NCI-H345 (cell line): ENCODE measurements around the gene ZBTB21.
"Not testable (repeated sequence)": the region's sequence is repeated elsewhere in the genome, so short reads cannot be mapped to it uniquely, and the experiment has no call there.

ENCODE experiments used
- DNase-seq: peaks from one replicate; lab custom pipeline; 2025; lab: John Stamatoyannopoulos, UW

ZBTB21 gene

DNA sequence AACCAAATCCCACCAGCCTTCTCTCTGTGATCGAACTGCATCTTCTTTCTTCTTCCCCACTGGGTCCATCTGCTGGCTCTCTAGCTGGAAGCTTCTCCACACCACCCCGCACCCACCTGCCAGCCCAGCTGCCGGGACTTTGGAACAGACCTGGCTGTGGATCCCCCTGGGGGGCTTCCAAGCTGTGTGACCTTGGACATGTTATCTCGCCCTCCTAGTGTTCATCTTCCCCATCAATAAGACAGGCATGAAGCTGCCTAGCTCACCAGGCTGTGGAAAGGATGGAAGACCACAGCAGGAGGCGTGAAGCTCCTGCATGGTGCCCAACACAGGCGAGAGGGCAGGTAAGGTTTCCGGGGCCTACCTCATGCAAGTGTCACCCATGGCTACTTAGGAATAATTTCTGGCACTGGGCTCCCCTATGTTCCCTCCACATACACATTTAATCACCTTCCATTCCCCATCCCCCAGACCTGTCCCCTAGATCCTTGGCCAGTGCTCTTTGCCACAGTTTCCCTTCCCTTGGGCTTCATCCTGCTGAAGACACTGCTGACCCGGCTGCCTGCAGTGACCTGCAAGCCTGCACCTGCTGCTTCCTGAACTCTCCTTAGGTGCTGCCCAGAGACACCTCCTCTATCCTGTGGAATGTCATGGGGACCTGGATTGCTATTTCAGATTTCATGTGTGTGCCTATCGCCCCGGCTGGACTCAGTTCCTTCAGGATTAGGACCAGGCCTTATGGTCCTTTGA, 43.1 kb downstream of the ZBTB21 start:
- no peak for DNase-seq

DNA sequence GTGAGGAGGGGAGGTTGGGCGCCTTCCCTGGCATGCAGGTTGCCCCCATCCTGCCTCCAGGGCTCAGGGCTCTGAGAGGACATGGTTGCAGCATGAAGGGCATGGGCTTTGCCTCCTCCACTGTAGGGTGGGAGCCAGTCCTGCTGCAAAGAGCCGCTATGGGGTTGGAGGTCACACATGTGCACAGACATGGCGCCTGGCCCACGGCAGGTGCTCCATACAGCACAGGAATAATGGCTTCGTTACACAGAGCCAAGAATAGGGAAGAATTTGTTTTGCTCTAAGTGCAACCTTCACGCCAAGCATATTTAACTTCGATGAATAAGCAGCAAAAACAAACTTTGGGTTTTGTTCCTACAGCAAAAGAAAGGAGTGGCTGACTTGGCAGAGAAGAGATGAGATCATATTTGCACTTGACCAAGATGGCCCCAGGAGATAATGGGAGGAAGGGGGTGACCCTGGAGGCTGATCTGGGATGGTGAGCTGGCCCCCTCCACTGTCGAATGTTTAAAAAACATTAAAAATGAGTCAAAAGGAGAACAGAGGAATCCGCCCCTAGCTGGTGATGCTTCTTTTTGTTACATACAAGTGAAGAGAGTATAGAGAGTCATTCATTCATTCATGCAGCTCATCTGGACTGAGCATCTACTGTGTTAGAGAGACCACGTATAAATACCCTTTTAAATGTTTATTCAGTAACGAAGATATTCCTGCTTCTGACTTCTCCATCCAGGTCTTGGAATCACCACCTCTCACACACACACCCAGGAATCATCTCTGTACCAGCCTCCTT, 43.9 kb downstream of the ZBTB21 start:
- DNase-seq: no peak

DNA sequence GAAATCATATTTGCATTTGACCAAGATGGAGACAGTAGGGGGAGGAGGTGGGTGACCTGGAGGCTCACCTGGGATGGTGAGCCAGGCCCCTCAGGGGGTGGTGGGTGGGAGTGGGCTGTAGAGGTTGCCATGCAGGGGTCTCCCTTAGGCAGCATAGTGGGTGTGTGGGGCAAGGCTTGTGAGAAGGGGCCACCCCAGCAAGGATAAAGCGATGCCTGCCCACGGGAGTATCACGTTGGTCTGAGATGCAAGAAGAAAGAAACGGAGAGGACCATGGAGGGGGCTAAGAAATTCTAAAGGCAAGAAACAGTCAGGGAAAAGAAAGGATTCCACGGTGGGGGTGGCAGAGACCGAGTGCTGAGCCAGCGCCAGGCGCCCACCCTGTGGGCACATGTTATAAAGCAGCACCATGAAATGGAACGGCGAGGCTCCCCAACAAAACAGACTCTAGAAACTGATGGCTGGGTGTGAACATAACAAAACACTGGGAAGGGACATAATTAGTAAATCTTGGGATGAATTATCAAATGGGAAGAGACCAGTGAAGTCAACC, 44.6 kb downstream of the ZBTB21 start:
- DNase-seq: no peak

DNA sequence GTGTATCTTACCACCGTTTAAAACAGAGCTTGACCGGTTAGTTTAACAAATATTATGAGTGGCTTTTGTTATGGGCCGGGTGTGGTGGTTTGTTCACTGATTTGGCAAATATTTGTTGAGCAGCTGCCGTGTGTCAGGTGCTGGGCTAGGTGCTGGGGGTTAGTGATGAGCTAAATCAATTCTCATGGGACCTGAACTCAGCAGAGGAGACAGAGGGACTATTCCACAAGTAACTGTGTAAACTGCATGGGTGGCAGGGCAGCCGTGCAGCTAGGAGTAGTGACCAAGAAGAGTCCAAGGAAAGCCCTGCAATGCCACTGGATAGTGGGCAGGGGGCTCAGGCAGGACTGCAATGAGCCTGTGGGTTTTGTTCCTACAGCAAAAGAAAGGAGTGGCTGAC, 45.1 kb downstream of the ZBTB21 start:
- DNase-seq: no peak

DNA sequence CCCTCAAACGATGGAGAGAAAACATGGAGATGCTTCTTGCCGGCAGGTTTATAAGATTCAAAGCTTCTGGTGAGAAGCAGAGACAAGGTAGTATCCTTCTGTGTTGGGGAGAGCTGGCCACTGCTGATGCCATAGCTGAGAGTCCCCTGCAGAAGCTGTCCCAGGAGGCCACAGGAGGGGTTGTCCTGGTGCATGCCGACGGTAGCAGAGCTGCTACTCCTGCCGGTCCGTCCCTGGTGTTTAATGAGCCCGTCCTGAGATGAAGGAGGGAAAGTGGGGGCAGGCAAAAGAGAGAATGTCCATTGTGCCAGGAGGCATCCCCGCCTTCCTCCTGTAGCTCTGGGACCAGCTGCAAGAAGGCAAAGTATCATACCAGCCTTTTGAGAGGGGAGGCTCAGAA, 46.0 kb downstream of the ZBTB21 start:
- no peak for DNase-seq

DNA sequence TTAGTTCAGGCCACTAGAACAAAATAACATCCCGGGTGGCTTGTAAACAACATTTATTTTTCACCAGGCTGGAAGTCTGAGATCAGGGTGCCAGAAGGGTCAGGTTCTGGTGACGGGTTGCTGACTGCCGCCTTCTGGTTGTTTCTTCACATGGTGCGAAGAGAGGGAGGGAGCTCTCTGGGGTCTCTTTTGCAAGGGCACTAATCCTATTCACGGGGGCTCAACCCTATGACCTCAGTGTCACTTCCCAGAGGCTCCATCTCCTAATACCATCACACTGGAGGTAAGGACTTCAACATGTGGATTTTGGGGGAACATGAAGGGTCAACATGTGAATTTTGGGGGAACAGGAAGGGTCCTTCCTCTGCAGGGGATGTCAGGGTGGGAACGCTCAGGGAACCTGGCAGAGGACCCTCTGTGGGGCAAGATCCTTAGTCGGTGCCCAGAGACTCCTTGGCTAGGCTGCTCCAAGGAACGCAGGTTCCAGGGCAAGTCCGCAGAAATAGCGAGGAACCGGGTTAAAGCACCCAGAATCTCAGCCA, 47.7 kb downstream of the ZBTB21 start:
- DNase-seq: no peak

DNA sequence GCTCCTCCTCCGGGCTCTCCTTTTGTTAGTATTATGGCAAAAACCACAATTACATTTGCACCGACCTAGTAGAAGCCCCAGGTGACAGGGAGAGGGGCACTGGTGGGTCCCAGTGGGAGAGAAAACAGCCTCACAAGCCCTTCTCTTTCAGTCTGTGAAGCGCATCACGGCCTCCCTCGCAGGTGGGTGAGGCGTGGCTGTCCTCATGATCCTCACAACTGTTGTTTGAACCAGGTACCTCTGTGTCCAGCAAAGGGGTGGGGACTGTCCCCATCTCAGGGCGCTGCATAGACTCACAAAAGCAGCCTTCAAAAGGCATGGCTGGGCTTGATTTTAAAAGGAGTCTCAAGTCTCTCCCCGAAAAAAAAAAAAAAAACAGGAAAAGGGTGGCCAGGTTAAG, 48.4 kb downstream of the ZBTB21 start:
- DNase-seq: no peak

DNA sequence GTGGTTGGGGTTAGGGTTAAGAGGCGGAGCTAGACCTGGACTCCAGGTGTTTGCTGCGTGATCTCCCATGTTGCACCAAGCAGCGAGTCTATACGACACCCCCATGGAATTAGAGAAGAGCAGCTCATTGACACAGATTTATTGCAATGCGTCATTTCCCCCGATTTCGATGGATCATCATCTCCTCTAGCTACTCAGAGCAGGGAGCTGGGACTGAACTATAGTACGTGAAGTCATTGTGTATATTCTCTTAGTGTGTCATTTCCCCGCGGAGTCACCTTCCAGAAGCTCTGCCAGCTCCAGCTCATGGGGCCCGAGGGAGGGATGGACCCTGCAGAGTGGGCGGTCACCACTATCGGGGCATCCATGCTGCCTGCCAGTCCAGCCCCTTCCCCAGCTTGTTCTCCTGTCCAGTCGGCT, 48.9 kb downstream of the ZBTB21 start:
- DNase-seq: no peak

DNA sequence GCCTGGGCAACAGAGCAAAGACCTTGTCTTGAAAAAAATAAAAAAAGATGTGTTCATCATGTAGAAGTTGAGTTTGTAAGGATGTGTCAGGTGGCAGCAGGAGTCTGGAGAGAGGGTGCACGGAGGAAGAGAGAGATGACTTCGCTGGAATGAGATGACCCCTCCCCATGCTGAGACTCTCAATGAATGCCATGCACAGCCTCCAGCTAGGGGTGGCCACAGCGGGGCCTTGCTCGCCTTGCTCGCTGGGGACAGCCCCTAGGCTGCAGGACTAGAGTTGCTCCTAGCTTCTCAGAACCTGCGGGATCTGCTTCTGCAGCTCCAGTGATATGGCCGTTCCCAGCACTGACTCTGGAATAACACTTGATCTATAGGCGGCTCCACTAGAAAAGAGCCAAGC, 49.8 kb downstream of the ZBTB21 start:
- no peak for DNase-seq

DNA sequence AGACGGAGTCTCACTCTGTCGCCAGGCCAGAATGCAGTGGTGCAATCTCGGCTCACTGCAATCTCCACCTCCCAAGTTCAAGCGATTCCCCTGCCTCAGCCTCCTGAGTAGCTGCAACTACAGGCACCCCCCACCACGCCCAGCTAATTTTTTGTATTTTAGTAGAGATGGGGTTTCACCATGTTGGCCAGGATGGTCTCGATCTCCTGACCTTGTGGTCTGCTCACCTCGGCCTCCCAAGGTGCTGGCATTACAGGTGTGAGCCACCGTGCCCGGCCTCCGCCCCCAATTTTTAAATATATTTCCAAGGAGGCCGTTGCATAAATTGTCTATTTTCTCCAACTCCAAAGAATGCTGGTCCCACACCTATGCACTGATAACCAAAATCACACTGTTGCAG, 50.5 kb downstream of the ZBTB21 start:
- DNase-seq: not testable (repeated sequence)

DNA sequence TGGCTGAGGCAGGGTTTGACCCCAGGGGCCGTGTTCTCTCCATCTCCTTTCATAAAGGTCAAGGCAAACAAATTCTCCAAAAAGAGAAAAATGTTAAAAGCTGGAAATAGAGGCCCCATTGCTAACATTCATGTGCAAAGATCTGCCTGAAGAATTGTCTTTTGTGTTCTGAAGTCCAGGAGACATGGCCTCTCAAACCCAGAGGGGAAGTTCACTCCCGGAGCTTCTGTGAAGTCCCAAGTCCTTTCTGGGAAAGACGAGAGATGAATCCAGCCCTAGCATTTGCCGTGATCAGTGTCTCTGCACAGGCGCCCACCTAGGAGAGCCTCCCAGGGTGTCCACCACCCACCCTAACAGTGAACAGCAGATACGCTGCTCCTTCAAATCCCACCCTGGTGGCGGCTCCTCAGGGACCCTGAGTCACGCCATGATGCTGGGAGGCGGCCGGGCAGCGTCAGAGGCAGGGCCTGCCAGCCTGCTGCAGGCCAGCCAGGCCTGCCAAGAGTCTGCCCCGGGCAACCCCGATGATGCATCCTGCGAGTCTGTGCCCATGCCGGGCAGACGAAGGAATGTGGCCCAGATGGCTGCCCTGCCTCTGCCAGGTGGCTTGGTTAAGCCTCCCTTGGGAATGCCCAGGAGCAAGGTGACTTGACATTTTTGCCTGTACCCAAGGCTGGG, 51.1 kb downstream of the ZBTB21 start:
- DNase-seq: no peak

DNA sequence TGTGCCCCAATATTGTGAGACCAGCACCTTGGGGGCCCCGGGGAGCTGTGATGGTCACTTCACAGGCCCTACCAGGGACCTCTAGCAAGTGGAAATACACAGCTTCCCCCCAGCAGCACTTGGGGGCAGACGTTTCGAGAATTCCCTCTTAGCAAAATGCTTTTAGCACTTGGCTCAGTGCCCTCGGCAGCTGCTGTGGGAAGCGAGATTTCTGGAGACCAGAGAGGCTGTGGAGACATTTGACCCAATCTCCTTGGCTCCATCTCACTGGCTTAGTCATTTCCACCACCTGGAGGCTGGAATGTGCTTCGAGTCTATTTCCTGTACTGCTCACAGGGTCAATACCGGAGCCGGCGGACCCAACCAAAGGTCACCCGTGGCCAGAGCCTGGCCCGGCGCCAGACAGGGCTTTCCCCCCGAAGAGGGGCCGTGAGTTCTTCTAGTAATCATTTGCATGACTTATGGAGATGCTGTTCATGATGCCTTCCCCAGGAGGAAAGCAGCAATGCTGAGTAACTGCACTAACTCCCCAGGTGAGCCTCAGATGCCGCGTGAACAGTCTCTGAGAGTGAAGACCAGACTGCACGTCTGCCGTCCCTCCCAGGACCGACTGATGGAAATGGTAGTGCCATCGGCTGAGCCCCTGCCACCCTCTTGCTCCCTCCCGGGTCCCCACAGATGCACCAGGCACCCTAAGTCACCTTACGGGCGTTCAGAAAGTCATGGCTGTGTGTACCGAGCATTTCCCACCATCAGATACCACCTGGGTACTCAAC, 52.0 kb downstream of the ZBTB21 start:
- no peak for DNase-seq

DNA sequence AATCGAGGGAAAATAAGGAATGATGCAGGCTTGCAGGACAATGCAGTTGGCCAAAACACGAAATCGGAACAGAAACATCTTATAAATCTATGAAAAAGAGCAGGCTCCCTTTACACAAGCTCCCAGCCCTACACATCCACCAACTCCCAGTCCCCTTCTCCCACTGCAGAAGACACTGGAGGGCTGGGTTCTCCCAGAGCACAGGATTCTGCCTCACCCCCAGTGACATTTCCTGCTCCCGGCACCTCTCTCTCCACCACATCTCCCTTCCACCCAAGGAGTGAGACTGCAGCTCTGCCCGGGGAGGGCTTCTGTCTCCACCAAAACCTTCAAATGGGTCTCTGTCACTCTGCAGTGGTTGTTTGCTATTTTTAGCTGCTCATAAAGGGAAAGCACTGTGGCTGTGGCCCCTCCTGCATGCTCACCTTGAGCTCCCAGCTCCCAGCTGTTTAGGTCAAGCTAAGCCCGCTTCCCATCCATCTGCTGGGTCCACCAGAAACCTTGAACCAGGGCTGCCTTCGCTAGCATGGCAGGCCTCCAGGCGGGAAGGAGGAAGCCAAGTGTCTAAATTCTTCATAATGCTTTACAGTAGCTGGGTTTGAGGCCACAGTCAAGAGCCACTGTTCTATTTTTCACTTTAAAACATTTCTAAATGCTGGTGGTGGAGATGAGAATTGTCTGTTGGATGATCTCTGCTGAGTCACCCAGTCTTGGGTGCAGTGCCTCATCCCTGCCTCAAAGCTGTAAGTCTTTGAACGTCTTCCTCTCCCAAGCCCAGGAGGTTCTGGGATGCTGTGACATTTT, 53.0 kb downstream of the ZBTB21 start:
- DNase-seq: no peak

DNA sequence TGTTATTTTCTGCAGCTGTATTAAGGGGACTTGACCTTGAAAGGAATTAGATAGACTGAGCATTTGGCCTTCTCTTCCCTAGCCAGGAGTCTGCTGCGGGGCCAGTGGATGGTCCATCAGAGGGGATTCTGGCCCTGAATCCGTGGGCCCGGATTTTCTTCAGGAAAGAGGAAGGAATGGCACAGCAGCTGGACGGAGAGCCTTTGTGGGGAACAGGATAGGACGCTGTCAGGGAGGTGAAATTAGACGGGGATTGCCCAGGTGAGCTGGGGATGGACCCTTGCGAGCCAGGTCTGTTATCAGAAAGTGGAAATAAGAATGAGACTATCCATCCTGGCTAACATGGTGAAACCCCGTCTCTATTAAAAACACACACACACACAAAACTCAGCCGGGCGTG, 54.6 kb downstream of the ZBTB21 start:
- no peak for DNase-seq

DNA sequence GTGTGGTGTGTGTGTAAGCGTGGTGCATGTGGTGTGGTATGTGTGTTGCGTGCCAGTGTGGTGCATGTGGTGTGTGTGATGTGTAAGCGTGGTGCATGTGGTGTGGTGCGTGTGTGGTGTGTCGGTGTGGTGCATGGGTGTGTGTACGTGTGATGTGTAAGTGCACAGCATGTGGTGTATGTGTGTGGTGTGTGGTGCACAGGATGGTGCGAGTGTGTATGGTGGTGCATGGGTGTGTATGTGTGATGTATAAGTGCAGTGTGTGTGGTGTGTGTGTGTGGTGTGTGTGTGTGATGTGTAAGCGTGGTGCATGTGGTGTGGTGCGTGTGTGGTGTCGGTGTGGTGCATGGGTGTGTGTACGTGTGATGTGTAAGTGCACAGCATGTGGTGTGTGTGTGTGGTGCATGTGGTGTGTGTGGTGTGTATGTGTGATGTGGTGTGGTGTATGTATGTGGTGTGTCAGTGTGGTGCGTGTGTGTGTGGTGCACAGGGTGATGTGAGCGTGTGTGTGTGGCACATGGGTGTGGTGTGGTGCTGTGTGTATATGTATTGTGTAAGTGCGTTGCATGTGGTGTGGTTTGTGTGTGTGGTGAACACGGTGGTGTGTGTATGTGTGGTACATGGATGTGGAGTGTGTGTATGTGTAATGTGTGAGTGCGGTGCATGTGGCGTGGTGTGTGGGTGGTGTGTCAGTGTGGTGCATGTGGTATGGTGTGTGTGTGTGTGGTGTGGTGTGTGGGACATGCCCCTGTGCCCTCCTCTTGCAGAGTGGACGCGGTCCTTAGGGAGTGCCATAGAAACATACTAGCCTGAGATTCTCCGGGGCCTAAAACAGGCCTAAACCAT, 55.3 kb downstream of the ZBTB21 start:
- no peak for DNase-seq

DNA sequence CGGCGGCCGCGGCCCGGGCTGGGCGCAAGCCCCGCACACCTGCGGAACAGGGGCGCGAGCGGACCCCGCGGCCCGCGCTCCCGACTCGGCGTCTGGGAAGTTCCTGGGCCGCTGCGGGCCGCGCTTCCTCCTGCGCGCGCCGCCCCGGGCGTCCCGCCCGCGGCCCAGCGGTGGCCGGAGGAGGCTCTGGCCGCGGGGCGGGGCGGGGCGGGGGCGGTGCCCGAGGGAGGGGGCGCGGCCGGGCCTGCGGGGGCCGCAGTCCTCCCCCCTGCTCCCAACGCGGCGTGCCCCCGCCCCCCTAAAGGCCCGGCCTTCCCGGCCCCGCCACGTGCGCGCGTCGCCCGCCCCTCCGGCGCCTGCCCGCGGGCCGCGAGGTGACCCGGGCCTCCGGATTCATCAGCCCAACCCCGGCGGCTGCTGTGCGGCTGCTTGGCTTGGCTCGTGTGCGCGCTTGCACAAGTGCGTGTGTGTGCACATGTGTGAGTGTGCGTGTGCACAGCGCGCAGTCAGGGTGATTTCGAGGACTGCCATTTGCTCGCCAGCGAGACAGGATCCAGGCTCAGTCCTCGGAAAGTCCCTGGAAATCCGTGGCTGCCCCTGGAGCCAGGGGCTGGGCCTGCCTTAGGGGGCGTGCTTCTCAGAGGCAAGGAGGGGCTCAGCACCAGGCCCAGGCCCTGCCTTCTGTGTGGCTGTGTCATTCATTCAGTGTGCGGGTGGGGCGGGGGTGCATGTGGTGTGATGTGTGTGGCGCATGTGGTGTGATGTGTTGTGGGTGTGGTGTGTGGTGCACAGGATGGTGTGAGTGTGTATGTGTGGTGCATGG, 56.1 kb downstream of the ZBTB21 start, which contains the start of gene C2CD2:
Gene C2CD2 (minus strand): TSS at position 188 of the 823 bp plus-strand sequence. CDS start 370 bp downstream, outside the sequence.
- peak; percentile 73 for DNase-seq

DNA sequence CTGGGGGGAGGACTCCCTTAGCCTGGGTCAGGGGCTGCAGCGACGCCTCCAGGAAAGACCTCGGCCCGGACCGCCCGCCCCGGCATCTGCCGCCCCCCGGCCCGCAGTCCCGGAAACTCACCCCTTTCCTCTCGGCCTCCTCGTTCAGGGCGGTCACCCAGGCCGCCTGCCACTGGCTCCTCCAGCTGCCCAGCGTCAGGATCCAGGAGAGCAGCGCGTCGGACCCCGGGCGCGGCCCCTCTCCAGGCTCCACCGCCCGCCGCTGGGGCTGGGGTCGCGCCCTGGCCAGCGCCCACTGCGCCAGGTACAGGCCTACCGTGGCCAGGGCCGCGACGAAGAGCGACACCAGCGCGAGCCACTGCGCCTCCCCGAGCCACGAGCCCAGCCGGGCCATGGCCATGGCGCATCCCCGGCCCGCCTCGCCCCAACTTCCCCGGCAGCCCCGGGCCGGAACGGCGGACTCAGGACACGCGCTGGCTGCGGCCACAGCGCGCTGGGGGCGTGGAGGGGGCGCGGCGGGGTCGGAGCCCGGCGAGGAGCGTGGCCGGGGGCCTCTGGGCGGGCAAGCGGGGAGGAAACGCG, 56.8 kb downstream of the ZBTB21 start:
- no peak for DNase-seq

DNA sequence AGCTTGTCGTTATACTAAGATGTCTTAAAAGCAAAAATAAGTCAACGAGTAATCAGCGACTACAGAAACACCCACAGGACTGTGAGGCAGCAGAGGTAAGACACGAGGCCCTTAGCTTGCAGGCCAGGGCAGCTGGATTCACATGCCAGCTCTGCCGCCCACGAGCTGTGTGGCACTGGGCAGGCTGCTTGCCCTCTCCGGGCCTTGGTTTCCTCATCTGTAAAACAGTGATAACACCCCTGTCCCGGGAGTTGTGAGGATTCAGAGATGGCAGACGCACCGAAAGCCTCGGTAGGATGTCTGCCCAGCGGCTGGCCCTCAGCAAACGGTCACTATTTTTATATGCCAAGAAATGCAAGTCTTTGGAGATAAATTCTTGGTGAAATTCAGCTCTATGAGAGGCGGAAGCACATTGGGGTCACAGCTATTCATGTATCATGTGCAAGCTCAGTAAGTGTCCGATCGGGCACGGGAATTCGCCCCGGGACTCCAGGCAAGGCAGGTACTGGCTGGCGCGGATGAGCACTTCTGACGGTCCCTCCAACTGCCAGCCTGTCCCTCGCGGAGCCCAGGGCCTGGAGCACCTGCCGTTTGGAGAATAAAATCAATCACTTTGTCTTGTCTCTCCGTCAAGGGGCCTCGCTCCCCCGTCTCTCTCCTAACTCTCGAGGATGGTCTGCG, 57.5 kb downstream of the ZBTB21 start:
- peak; percentile 24 for DNase-seq
